Subcutaneous abdominal adipose tissue (tissue), 5 donors: ENCODE results near the gene AIG1.
"Not testable (repeated sequence)": the region's sequence is repeated elsewhere in the genome, so short reads cannot be mapped to it uniquely, and the experiment has no call there.

ENCODE experiments used
- H3K27ac ChIP-seq: one replicate; pipeline ENCODE4 v1.7.0; 2013; ENCODE audit warnings: low read depth, mild to moderate bottlenecking, inconsistent platforms, low read length, moderate library complexity
- H3K27me3 ChIP-seq, 5 donors: one replicate each; pipeline ENCODE4 v1.7.0; 2013; ENCODE audit warnings: low read length in 5 of 5, inconsistent platforms in 1 of 5; ENCODE audit not compliant: control insufficient read depth in 5 of 5, insufficient read depth in 4 of 5
- H3K36me3 ChIP-seq, 5 donors: one replicate each; pipeline ENCODE4 v1.7.0; 2013; ENCODE audit warnings: low read length in 5 of 5; ENCODE audit not compliant: control insufficient read depth in 5 of 5, insufficient read depth in 5 of 5
- H3K4me1 ChIP-seq, 5 donors: one replicate each; pipeline ENCODE4 v1.7.0; 2013; ENCODE audit warnings: low read length in 5 of 5, mild to moderate bottlenecking in 3 of 5, moderate library complexity in 1 of 5; ENCODE audit not compliant: control insufficient read depth in 5 of 5, insufficient read depth in 5 of 5
- H3K4me3 ChIP-seq, 5 donors: one replicate each; pipeline ENCODE4 v1.7.0; 2013; ENCODE audit warnings: low read length in 5 of 5, low read depth in 1 of 5
- H3K9ac ChIP-seq, 5 donors: one replicate each; pipeline ENCODE4 v1.7.0; 2013; ENCODE audit warnings: low read length in 5 of 5, mild to moderate bottlenecking in 4 of 5, moderate library complexity in 3 of 5
- H3K9me3 ChIP-seq, 5 donors: one replicate each; pipeline ENCODE4 v1.7.0; 2013; ENCODE audit warnings: low read length in 5 of 5; ENCODE audit not compliant: control insufficient read depth in 5 of 5
- donor health status: healthy.
- donor health status: healthy.
- donor health status: healthy.
- donor health status: healthy.
- donor health status: healthy.

The AIG1 gene

DNA sequence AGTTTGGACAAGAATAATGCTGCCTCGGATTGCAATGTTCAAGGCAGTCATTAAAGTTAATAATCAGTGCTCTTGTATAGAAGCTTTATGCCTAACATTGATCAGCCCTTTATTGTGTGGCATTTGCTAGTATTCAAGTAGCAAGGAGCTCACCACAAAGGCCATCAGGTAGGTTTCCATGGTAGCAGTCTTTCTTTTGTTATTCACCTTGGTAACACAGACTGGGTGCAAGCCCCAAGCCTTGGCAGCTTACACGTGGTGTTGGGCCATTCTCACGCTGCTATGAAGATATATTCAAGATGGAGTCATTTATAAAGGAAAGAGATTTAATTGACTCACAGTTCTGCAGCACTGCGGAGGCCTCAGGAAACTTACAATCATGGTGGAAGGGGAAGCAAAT lies 240.5 kb downstream of the AIG1 start:
- no peaks in the 10 kb centered on the region for H3K9me3 ChIP-seq
- peaks cover 0 to 3% (median 0%) of the 10 kb centered on the region in 5 donors for H3K4me1 ChIP-seq
- no peaks in the 10 kb centered on the region for H3K27me3 ChIP-seq
- no peak overlapping the region for H3K9ac ChIP-seq
- no peaks in the 10 kb centered on the region for H3K36me3 ChIP-seq
- no peak overlapping the region for H3K27ac ChIP-seq
- no peak overlapping the region for H3K4me3 ChIP-seq

DNA sequence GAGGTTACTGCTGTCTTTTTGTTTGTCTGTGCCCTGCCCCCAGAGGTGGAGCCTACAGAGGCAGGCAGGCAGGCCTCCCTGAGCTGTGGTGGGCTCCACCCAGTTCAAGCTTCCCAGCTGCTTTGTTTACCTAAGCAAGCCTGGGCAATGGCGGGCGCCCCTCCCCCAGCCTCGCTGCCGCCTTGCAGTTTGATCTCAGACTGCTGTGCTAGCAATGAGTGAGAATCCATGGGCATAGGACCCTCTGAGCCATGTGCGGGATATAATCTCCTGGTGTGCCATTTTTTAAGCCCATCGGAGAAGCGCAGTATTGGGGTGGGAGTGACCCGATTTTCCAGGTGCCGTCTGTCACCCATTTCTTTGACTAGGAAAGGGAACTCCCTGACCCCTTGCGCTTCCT lies 247.1 kb downstream of the AIG1 start:
- H3K27me3 ChIP-seq, H3K4me1 ChIP-seq, H3K9me3 ChIP-seq, H3K4me3 ChIP-seq, H3K27ac ChIP-seq, H3K9ac ChIP-seq, H3K36me3 ChIP-seq: not testable (repeated sequence)

DNA sequence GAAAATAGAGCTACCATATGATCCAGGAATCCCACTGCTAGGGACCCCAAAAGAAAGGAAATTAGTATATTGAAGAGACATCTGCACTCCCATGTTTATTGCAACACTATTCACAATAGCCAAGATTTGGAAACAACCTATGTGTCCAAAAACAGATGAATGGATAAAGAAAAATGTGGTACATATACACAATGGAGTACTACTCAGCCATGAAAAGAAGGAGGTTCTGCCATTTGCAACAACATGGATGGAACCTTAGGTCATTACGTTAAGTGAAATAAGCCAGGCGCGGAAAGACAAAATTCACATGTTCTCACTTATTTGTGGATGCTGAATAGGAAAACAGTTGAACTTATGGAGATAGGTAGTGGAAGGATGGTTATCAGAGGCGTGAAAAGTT lies 252.5 kb downstream of the AIG1 start:
- Histone ChIP-seq H3K9ac (no peak overlapping the region), H3K4me1 (no peaks in the 10 kb centered on the region), H3K9me3 (no peaks in the 10 kb centered on the region), H3K36me3 (peaks cover 0 to 5% (median 0%) of the 10 kb centered on the region in 5 donors), H3K27me3 (no peaks in the 10 kb centered on the region), H3K27ac (no peak overlapping the region), H3K4me3 (no peak overlapping the region)

DNA sequence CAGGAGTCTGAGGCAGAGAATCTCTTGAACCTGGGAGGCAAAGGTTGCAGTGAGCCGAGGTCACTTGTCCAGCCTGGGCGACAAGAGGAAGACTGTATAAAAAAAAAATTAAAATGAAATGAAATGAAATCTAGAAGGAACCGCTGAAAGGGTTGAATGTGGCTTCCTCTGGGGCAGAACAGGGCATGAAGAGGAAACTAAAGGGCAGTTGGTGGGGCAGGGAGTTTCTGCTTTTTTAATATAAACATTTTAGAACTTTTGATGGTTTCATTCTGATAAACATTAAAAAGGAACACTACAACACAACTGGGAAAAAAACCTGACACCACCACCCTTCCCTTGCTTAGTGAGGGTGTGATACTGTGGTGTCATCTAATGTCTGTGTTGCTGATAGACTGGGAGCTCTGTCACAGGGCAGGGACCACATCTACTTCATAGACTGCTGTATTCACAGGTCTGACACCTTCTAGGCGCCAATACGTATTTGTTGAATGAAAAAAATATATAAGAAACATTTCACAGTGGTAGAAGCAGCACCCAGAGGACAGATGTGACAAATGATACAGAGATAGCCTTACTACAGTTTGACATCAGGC lies 260.9 kb downstream of the AIG1 start:
- Histone ChIP-seq H3K9me3 (no peaks in the 10 kb centered on the region), H3K9ac (no peak overlapping the region), H3K27ac (no peak overlapping the region), H3K27me3 (no peaks in the 10 kb centered on the region), H3K4me1 (peaks cover 0 to 5% (median 0%) of the 10 kb centered on the region in 5 donors), H3K36me3 (no peaks in the 10 kb centered on the region), H3K4me3 (no peak overlapping the region)

DNA sequence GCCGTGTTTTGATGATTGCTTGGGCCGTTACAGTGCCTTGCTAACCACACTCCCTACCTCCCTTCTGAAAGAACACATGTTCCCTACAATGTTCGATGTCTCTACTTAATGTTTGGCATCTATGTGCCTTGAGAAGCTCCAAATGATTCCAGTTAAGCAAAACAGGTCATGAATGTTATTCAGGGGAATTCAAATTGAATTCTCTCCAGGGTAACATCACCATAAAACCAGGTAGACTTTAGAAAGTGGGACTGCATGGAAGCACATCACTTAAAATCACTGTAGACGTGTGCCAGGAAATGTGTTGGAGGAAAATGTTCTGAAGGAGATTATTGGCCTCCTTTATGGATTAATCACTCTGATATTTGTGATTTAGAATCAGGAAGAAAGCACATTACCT lies 261.7 kb downstream of the AIG1 start:
- Histone ChIP-seq H3K27me3 (no peaks in the 10 kb centered on the region), H3K9ac (no peak overlapping the region), H3K4me3 (no peak overlapping the region), H3K27ac (no peak overlapping the region), H3K4me1 (peaks cover 0 to 5% (median 0%) of the 10 kb centered on the region in 5 donors), H3K9me3 (no peaks in the 10 kb centered on the region), H3K36me3 (no peaks in the 10 kb centered on the region)

DNA sequence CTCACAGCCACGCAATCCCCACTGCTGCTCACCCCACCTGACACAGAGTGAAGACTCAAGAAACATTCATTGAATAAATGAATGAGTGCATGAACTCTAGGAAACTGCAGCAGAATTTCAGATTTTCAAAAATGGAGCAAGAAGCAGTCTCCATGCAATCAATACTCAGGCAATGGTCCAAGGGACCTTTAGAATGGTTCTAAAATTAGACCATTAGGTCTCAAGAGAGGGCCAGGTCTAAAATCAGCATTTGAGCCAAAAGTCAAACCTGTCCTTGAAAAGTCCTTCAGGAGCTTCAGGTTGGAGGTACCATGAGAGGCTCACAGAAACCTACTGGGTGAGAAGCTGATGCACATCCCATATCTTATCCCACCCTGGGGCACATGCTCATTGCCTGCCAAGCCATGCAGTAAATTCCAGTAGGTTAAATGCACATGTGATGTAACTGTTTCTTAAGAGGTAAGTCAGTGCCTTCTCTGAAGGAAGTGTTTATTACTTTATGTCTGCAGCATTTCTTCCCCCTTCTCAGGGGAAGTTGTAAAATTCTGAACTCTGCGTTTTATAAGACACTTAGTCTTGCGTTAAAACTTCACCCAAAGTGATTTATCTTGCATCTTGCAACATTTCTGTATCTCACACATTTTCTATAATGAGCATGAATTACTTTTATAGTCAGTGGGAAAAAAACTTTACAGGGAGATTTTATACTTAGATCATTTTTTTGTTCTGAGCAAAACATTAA lies 263.2 kb downstream of the AIG1 start:
- Histone ChIP-seq H3K36me3 (no peaks in the 10 kb centered on the region), H3K27me3 (no peaks in the 10 kb centered on the region), H3K9ac (no peak overlapping the region), H3K4me1 (peaks cover 0 to 5% (median 0%) of the 10 kb centered on the region in 5 donors), H3K27ac (no peak overlapping the region), H3K9me3 (no peaks in the 10 kb centered on the region), H3K4me3 (no peak overlapping the region)

DNA sequence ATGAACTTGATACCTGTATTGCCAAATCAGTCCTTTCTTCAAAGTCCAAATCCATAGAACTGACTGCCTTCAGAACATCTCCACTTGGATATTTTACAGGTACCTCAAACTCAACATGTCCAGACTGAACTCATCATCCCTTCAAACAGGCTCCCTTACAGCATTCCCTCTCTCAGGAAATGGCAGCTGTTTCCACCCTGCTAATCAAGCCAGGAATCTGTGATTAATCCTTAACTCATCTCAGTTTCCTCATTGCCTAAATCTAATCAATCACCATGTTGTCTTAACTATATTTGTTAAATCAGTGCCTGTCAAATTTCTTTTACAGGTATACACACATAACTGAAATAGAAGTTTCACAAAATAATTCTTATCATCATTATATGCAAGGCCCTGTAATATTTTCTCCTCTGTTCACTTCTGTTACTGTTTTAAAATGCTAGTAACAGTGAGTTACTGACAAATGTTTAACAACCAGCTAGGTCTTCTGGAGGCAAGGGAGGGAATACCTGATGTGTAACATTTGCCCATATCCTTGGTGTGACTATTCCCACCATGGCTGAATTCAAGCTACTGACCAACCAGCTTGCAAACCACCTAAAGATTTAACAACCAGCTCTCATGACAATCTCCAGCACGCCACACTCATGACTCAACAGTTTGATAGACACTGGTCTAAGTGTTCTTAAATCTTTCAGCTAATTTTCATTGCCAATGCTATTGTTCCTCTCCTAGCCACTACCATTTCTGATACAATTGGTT lies 264.9 kb downstream of the AIG1 start:
- Histone ChIP-seq H3K36me3 (no peaks in the 10 kb centered on the region), H3K27ac (no peak overlapping the region), H3K4me1 (peaks cover 0 to 5% (median 0%) of the 10 kb centered on the region in 5 donors), H3K4me3 (no peak overlapping the region), H3K27me3 (no peaks in the 10 kb centered on the region), H3K9me3 (no peaks in the 10 kb centered on the region), H3K9ac (no peak overlapping the region)

DNA sequence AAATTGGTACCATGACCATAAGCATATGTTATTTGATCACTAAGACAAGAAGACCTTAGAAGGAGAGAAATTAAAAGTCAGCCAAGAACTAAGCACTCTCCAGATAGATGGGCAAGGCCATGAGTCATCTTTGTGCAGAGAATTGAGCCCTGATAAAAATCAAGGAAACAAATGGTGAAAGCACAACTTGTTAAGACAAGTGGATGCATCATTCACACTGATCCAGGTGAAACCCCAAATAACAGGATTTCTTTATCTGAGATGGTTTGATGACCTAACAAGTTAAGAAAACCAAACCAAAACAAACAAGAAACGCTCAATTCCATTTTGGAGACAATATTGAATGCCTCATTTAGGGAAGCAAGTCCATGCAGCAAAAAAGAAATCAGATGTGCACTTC lies 268.2 kb downstream of the AIG1 start:
- Histone ChIP-seq H3K36me3 (peaks cover 1 to 6% (median 3%) of the 10 kb centered on the region in 5 donors), H3K27me3 (no peaks in the 10 kb centered on the region), H3K4me3 (no peak overlapping the region), H3K9ac (no peak overlapping the region), H3K27ac (no peak overlapping the region), H3K9me3 (no peaks in the 10 kb centered on the region), H3K4me1 (peaks cover 0 to 7% (median 4%) of the 10 kb centered on the region in 5 donors)

DNA sequence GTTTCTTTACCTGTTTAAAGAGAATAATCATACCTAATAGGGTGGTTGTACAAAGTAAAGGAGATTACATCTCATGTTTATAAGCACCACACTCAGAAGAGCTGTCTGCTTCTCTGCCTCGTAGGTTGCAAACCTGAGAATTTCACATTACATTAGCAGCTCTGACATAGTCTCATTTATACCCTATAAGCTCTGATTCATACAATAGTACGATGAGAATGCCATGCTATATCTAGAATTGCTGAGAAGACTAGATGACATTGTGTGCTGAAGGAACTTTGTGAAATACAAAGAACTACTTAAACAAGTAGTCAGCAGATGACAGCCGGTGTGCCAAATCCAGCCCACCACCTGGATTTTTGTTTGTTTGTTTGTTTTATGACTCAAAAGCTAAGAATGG lies 268.6 kb downstream of the AIG1 start:
- H3K9me3 ChIP-seq, result no peaks in the 10 kb centered on the region
- peaks cover 3 to 10% (median 7%) of the 10 kb centered on the region in 5 donors for H3K36me3 ChIP-seq
- no peak overlapping the region for H3K4me3 ChIP-seq
- H3K4me1 ChIP-seq, result peaks cover 0 to 5% (median 4%) of the 10 kb centered on the region in 5 donors
- H3K27me3 ChIP-seq, result no peaks in the 10 kb centered on the region
- H3K9ac ChIP-seq, result no peak overlapping the region
- H3K27ac ChIP-seq, result no peak overlapping the region

DNA sequence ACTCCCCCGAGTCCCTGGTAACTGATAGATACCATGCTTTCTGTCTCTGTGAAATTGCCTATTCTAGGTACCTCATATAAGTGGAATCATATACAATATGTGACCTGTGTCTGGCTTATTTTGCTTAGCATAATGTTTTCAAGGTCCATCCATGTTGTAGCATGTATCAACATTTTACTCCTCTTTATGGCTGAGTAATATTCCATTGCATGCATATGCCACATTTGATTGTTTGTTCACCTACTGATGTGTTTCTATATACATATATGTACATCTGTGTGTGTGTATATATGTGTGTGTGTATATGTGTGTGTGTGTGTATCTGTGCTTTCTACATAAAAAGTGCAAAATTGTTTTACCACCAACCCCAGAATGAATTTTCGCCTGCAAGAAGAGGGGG lies 270.7 kb downstream of the AIG1 start:
- no peaks in the 10 kb centered on the region for H3K9me3 ChIP-seq
- H3K27me3 ChIP-seq, result no peaks in the 10 kb centered on the region
- H3K36me3 ChIP-seq, result peaks cover 3 to 11% (median 9%) of the 10 kb centered on the region in 5 donors
- no peak overlapping the region for H3K4me3 ChIP-seq
- H3K4me1 ChIP-seq, result peaks cover 0 to 5% (median 4%) of the 10 kb centered on the region in 5 donors
- H3K27ac ChIP-seq, result no peak overlapping the region
- no peak overlapping the region for H3K9ac ChIP-seq
